Stimulated activated naive CD4-positive, alpha-beta T cell treated with Interleukin-2 at 50 U/mL for 16 hours (primary cell): ENCODE measurements around the gene RNASEH2A.

Experiments
- DNase-seq: peaks from one replicate; lab custom pipeline; 2025; lab: John Stamatoyannopoulos, UW

RNASEH2A gene

GRCh38 chr19:12806242-12807081 is at the start of gene RNASEH2A:
TSS of gene RNASEH2A (plus strand) at chr19:12806584. CDS start at chr19:12806674, 90 bp downstream.
- peak; percentile 86 for DNase-seq

- peak; percentile 42 for DNase-seq
Measured at GRCh38 chr19:12757544-12758274, 48.7 kb upstream of the RNASEH2A start.

GRCh38 chr19:12759686-12760085 is 46.7 kb upstream of the RNASEH2A start:
- no peak for DNase-seq

GRCh38 chr19:12763100-12763499 is 43.3 kb upstream of the RNASEH2A start:
- no peak for DNase-seq

- no peak for DNase-seq
Measured at GRCh38 chr19:12764698-12765097, 41.7 kb upstream of the RNASEH2A start.

GRCh38 chr19:12766051-12766521 is 40.3 kb upstream of the RNASEH2A start:
- DNase-seq: no peak

GRCh38 chr19:12767150-12767549 is 39.2 kb upstream of the RNASEH2A start:
- DNase-seq: no peak

- no peak for DNase-seq
Measured at GRCh38 chr19:12767666-12768065, 38.7 kb upstream of the RNASEH2A start.

- peak; percentile 77 for DNase-seq
Measured at GRCh38 chr19:12769689-12770088, 36.7 kb upstream of the RNASEH2A start.

- no peak for DNase-seq
Measured at GRCh38 chr19:12770922-12771321, 35.5 kb upstream of the RNASEH2A start.

- no peak for DNase-seq
Measured at GRCh38 chr19:12772323-12772722, 34.1 kb upstream of the RNASEH2A start.

GRCh38 chr19:12773571-12773970 is 32.8 kb upstream of the RNASEH2A start:
- no peak for DNase-seq

- no peak for DNase-seq
Measured at GRCh38 chr19:12774588-12775555, 31.5 kb upstream of the RNASEH2A start, which contains the start of gene HOOK2. TSS of gene HOOK2 (minus strand) at chr19:12775552. CDS start at chr19:12775449, 103 bp downstream.

GRCh38 chr19:12777217-12778016 is 29.0 kb upstream of the RNASEH2A start:
- peak; percentile 72 for DNase-seq

GRCh38 chr19:12778017-12778904 is 28.1 kb upstream of the RNASEH2A start:
- peak; percentile 34 for DNase-seq

GRCh38 chr19:12778905-12779161 is 27.6 kb upstream of the RNASEH2A start:
- no peak for DNase-seq

- DNase-seq: no peak
Measured at GRCh38 chr19:12779162-12779993, 27.0 kb upstream of the RNASEH2A start.

- no peak for DNase-seq
Measured at GRCh38 chr19:12782174-12782423, 24.3 kb upstream of the RNASEH2A start.
